A549 treated with ZK216348 at 1 μM for 4 hours (cell line): ENCODE measurements around the gene CLIC3. TPM values are rescaled to one million over a fixed set of nuclear protein-coding genes. Genes with fewer than 3 reads are reported as not detected.

Experiments used
- total RNA-seq: library from RNA; stranded (reverse); fragments of 200-300 nt; extraction: Qiagen RNA extraction; gene quantifications from 5 replicates; pipeline ENCODE4 v1.2.3, GENCODE V29; 2022; ENCODE audit warnings: low read depth

The CLIC3 gene, protein sequence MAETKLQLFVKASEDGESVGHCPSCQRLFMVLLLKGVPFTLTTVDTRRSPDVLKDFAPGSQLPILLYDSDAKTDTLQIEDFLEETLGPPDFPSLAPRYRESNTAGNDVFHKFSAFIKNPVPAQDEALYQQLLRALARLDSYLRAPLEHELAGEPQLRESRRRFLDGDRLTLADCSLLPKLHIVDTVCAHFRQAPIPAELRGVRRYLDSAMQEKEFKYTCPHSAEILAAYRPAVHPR
- 2.2 to 4.2 TPM (median 3.7 TPM) in 5 replicates for total RNA-seq

DNA sequence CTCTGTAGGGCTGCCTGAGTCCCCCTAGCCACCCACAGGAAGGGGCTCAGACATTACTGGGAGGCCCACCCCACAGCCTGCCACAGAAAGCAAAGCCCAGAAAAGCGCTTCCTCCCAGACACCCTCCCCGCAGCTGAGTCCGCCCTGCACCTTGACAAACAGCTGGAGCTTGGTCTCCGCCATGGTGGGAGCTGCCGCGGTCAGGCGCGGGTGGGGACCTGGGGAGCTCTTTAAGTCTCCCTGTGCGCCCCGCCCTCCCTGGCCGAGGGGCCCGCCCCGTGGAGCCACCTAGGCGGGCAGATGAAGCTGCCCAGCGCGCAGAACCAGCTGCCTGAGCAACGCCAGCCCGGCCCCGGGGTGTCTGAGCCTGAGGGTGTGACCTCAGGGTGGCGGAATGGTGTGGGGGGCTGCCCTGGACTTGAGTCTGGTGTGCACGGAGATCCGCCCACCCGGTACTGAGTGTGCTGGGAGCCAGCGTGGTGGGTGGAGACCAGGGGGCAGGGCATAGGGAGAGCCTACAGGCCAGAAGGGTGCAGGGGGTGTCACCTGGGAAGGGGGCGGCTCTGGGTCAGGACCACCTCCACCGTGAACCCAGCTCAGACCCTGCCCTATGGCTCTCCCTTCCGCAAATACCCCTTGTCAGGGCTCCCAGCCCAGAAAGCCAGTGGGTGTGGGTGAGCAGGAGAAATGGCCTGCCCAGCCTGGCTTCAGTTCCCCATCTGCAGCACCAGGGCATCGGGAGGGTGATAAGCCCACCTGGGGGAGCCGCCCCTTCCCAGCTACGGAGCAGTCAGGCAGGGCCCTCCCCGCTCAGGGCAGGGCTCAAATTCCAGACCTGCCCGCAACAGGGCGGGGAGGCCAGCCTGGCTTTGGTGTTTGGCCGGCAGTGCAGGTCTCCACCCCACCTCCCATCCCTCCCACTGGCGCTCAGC is at the start of gene CLIC3:
CLIC3 (minus strand) TSS at position 208 of the 932 bp plus-strand sequence; CDS start at position 183, 25 bp downstream.

DNA sequence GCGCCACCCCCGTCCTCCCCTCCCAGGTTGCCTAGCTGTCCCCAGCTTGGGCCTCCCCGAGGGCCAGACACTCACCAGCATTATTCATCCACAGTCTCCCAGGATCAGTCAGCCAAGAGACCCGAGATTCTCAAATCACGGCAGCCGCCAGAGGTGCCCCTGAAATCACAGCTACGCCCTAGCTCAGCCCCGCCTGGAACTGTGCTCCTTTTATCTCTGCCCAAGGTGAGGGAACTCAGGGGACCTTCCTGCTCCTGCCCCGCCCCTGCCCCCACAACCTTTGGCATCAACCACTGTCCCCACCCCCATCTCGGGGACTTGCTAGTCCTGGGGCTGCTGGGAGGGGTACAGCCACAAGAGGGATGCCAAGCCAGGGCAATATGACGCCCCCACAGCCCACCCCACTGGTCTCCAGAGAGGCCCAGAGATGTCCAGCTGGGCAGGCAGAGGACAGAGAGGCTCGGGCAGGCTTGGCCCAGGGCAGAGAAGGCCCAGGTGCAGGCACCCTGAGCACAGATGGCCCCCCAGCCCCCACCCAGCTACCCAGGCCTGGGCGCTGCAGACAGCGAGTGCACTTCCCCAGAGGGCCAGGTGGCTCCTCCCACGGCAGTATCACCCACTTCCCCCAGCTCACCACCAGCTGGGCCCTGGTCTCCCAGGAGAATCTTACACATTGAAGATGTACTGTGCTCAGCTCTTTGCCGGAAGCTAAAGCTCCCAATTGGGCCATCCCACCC is 35.7 kb upstream of the CLIC3 start, which contains the start of gene FUT7:
FUT7 (minus strand) TSS at position 185 of the 737 bp plus-strand sequence; CDS start at position 88, 97 bp downstream.

DNA sequence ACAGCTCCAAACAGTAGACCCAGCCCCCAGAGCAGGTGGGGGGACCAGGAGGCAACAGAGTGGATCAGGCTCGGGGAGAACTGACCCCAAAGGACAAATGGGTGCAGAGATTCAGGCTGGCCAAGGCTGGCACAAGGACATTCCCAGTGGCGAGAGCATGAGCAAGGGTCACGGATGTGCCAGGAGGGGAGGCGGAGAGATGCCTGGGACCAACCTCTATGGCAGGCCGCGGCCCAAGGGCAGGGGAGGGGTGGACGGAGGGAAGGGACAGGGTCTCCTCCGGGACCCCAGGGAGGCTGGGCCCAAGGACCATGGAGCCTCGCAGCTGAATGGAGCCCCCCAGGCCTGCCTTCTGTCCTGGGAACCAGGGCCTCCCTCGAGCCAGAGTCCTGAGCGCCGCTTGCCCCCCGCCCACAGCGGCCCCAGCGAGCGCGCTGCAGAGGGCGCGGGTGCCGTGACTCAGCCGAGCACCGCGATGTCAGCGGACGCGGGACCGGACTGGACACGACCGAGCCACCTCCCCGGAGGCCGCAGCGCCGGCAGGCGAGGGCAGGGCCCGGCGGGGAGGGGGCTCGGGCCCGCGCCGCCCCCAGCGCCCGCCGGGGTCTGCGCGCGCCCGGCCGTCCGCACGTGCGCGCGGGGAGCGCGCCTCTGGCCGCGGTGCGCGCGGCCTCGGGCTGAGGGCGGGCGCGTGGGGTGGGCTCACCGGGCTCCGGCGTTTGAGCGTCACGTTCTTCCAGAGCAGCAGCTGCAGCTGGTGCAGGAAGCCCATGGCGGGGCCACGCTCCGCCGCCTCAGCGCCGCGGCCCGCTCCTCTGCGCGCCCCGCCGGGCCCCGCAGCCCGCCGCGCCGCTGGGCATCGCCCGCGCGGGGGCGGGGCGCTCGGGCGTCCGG is 31.2 kb upstream of the CLIC3 start, which contains the start of gene ABCA2:
ABCA2 (minus strand) TSS at position 869 of the 894 bp plus-strand sequence; CDS start at position 772, 97 bp downstream.

DNA sequence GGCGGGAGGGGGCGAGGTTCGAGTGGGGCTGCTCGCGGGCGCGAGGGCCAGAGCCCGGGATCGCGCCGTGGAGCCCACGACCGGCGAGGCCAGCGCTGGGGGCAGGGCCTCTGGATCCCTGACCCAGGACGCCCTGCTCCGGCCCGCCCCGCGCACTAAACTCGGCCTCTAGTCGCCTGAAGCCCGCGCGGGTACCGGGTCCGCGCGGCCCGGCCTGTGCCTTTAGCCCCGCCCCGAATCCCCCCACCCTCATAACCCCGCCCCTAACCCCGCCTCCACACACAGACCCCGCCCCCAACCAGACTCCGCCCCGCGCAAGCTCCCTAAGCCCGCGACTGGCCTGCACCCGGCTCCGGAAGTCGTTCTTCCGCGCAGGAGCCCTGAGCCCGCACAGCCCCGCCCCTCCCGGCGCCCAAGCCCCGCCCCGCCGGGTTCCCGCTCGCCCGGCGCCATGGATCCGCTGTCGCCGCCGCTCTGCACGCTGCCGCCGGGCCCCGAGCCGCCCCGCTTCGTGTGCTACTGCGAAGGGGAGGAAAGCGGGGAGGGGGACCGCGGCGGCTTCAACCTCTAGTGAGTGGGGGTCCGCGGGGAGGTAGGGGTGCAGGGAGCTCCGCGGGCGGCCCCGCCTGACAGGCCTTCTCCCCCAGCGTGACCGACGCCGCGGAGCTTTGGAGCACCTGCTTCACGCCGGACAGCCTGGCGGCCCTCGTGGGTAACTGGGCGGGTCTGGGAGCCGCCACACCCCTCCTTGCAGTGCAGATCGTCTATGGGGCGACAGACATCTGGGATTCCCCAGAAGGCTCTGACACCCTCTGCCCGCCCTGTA is 4.2 kb downstream of the CLIC3 start, which contains the start of gene PAXX:
PAXX (plus strand) TSS at position 430 of the 826 bp plus-strand sequence; CDS start at position 452, 22 bp downstream.

DNA sequence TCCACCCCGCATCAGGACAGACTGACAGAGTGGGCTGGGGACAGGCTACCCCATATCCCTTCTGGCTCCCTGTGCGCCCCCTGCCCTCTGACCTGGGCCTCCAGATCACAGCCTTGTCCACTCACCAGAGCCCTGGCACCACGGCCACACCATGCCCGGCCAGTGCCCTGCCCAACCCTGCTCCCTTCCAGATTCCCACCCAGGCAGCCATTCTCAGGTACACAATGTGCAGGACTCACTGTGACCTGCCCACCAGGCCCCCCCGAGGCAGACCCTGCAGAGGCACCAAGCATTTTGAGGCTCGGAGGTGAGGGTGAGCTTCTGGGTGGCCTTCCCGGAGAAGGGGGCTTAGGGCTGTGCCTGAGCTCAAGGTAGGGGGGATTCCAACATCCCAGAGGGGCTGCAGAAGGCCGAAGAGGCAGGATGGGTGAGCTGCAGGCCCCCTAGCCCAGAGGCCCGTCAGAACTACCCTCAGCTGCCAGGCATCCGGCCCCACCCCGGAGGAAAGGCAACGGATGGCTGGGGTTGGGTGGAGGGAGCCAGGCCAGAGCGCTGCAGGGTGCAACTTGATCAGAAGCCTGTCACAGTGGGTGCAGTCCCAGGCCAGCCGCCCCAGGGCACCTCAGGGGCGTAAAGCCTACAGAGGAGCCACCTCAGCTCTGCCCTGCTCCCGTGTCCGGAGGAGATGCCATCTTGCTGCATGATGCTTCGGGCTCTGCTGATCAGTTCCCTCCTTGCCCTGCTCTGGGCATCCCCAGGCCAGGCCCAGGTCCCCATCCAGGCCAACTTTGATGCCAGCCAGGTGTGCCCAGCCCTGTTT is 13.9 kb downstream of the CLIC3 start, which contains the start of gene LCNL1:
LCNL1 (plus strand) TSS at position 762 of the 820 bp plus-strand sequence. CDS start 594 bp downstream, outside the sequence.

DNA sequence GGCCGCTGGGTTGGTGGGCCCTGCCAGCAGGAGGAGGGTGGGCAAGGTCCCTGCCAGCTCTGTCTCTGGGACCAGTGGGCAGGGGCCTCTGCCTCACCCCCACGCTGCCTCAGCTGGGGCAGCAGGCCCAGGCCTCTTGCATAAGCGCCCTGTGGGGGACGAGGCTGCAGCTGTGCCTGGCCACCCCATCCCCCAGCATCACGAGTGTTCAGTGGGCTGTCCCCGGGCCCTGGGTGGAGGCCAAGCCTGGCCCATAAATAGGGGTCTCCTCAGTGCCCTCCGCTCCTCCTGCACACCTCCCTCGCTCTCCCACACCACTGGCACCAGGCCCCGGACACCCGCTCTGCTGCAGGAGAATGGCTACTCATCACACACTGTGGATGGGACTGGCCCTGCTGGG is 19.1 kb downstream of the CLIC3 start, which contains the start of gene PTGDS:
PTGDS (plus strand) TSS at position 282 of the 400 bp plus-strand sequence; CDS start at position 357, 75 bp downstream.

DNA sequence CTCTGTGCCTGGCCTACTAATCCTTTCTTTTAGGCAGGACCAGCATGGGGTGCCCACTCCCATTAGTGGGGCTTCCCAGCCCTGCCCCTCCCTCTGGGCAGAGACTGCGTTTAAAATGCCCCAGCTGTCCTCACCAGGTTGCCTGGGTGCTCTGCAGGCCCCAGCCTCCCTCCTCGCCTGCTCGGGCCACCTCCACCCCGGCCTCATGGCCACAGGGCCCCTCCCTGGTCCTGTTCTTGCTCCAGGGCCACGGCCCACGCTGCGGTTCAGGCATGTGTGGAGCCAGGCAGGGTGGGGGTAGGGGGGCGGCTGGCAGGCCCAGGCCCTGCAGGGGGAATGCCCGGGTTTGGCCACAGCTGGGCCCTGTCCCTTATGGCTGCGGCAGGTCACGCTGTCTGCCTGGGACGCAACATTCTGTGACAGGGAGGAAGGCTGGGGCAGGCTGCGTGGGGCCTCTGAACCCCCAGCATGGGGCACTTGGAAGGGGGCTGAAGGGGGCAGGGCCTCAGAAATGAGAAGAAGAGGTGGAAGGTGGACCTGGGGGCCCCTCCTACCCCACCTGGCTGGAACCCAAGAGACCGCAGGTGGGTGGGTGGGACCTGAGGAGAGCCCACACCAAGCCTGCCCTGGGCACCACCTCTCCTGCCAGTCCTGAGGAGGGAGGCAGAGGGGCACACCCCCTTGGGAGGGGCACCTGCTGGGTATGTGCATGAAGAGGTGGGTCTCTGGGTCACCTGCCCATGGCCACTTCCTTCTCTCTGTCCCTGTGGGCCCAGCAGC is 44.6 kb downstream of the CLIC3 start, which contains the start of gene LCN12:
LCN12 (plus strand) TSS at position 733 of the 780 bp plus-strand sequence. CDS start 55 bp downstream, outside the sequence.

Other genes starting within 250 kb of the CLIC3 start
- gene LCN6, start 248.0 kb downstream of the CLIC3 start, total RNA-seq, result not detected in 5 replicates
- gene LCN8, start 238.3 kb downstream of the CLIC3 start, total RNA-seq, result not detected in 5 replicates
- gene LCN15, start 232.1 kb downstream of the CLIC3 start, total RNA-seq, result 0.26 TPM in 1 of 5 replicates, not detected in the others
- gene TMEM141, start 205.2 kb downstream of the CLIC3 start, total RNA-seq, result 49.2 to 82.2 TPM (median 73.3 TPM) in 5 replicates
- gene CCDC183, start 200.2 kb downstream of the CLIC3 start, total RNA-seq, result 0.11 to 0.74 TPM (median 0.72 TPM) in 3 of 5 replicates, not detected in the others
- 51.1 to 91.8 TPM (median 82.9 TPM) in 5 replicates for gene RABL6, start 188.6 kb downstream of the CLIC3 start, total RNA-seq
- gene AJM1, start 154.1 kb downstream of the CLIC3 start, total RNA-seq, result 2.1 to 5.6 TPM (median 5.3 TPM) in 5 replicates
- gene PHPT1, start 147.2 kb downstream of the CLIC3 start, total RNA-seq, result 223 to 317 TPM (median 282 TPM) in 5 replicates
- gene MAMDC4, start 144.2 kb downstream of the CLIC3 start, total RNA-seq, result 1.8 to 5.7 TPM (median 4.8 TPM) in 5 replicates
- 465 to 581 TPM (median 478 TPM) in 5 replicates for gene EDF1, start 130.3 kb downstream of the CLIC3 start, total RNA-seq
- gene TRAF2, start 110.1 kb downstream of the CLIC3 start, total RNA-seq, result 29.7 to 66.1 TPM (median 60.1 TPM) in 5 replicates
- gene FBXW5, start 51.8 kb downstream of the CLIC3 start, total RNA-seq, result 49.7 to 110 TPM (median 103 TPM) in 5 replicates
- gene C8G, start 51.3 kb downstream of the CLIC3 start, total RNA-seq, result 0.56 to 2.0 TPM (median 1.1 TPM) in 4 of 5 replicates, not detected in the other
- gene LCN12, start 44.3 kb downstream of the CLIC3 start, total RNA-seq, result 0.41 to 2.0 TPM (median 1.0 TPM) in 5 replicates
- gene PTGDS, start 19.1 kb downstream of the CLIC3 start, total RNA-seq, result 0.33 to 0.56 TPM (median 0.45 TPM) in 4 of 5 replicates, not detected in the other
- 0.08 to 0.18 TPM (median 0.12 TPM) in 3 of 5 replicates, not detected in the others for gene LCNL1, start 13.6 kb downstream of the CLIC3 start, total RNA-seq
- 37.9 to 83.8 TPM (median 71.5 TPM) in 5 replicates for gene PAXX, start 4.1 kb downstream of the CLIC3 start, total RNA-seq
- gene ABCA2, start 31.7 kb upstream of the CLIC3 start, total RNA-seq, result 12.6 to 32.5 TPM (median 25.5 TPM) in 5 replicates
- 0.07 TPM in 1 of 5 replicates, not detected in the others for gene FUT7, start 35.5 kb upstream of the CLIC3 start, total RNA-seq
- gene NPDC1, start 49.6 kb upstream of the CLIC3 start, total RNA-seq, result 26.4 to 93.7 TPM (median 81.5 TPM) in 5 replicates
- 1.0 to 2.3 TPM (median 1.5 TPM) in 5 replicates for gene ENTPD2, start 57.5 kb upstream of the CLIC3 start, total RNA-seq
- 12.1 to 27.8 TPM (median 24.6 TPM) in 5 replicates for gene SAPCD2, start 74.0 kb upstream of the CLIC3 start, total RNA-seq
- gene UAP1L1, start 80.9 kb upstream of the CLIC3 start, total RNA-seq, result 9.0 to 14.6 TPM (median 11.9 TPM) in 5 replicates
- gene MAN1B1, start 90.4 kb upstream of the CLIC3 start, total RNA-seq, result 33.8 to 56.7 TPM (median 50.2 TPM) in 5 replicates
- gene DPP7, start 118.2 kb upstream of the CLIC3 start, total RNA-seq, result 52.8 to 134 TPM (median 106 TPM) in 5 replicates
- 0.14 to 0.76 TPM (median 0.27 TPM) in 5 replicates for gene GRIN1, start 142.6 kb upstream of the CLIC3 start, total RNA-seq
- 0.39 to 2.0 TPM (median 1.6 TPM) in 5 replicates for gene LRRC26, start 173.5 kb upstream of the CLIC3 start, total RNA-seq
- gene TMEM210, start 175.5 kb upstream of the CLIC3 start, total RNA-seq, result not detected in 5 replicates
- 19.0 to 41.0 TPM (median 34.9 TPM) in 5 replicates for gene ANAPC2, start 192.0 kb upstream of the CLIC3 start, total RNA-seq
- gene SSNA1, start 192.1 kb upstream of the CLIC3 start, total RNA-seq, result 85.9 to 156 TPM (median 148 TPM) in 5 replicates
- gene TPRN, start 204.2 kb upstream of the CLIC3 start, total RNA-seq, result 5.5 to 10.4 TPM (median 10.2 TPM) in 5 replicates
- gene TMEM203, start 209.1 kb upstream of the CLIC3 start, total RNA-seq, result 29.5 to 49.4 TPM (median 47.9 TPM) in 5 replicates
- gene NDOR1, start 209.1 kb upstream of the CLIC3 start, total RNA-seq, result 7.4 to 20.8 TPM (median 16.2 TPM) in 5 replicates
- gene RNF208, start 225.7 kb upstream of the CLIC3 start, total RNA-seq, result 0.79 to 2.6 TPM (median 2.0 TPM) in 5 replicates
- gene CYSRT1, start 228.6 kb upstream of the CLIC3 start, total RNA-seq, result 2.8 to 5.4 TPM (median 4.2 TPM) in 5 replicates
- 0.13 to 0.58 TPM (median 0.39 TPM) in 4 of 5 replicates, not detected in the other for gene RNF224, start 230.9 kb upstream of the CLIC3 start, total RNA-seq
- gene SLC34A3, start 234.3 kb upstream of the CLIC3 start, total RNA-seq, result 0.13 to 0.19 TPM in 2 of 5 replicates, not detected in the others
- gene TUBB4B, start 244.7 kb upstream of the CLIC3 start, total RNA-seq, result 522 to 871 TPM (median 814 TPM) in 5 replicates